IMR-90 (cell line): ENCODE data around the gene ANKS4B. TPM values are rescaled to one million over a fixed set of nuclear protein-coding genes. Genes with fewer than 3 reads are reported as not detected.

ENCODE experiments used
- ATAC-seq: fragments of 200-7000 bp; cut with Tn5 transposase; 2 replicates; pipeline ENCODE4 v1.9.1; 2020; ENCODE audit warnings: low read depth, mild to moderate bottlenecking, moderate library complexity
- BruUV-seq: library from RNA; stranded (reverse); fragments of 400-500 nt; replicated peaks from 2 replicates; lab custom pipeline; 2021; lab: Mats Ljungman, UMichigan
- CTCF ChIA-PET: fragments of 300-600 bp; formaldehyde crosslinking; extraction: SDS; loops from one replicate; lab custom pipeline; 2021; ENCODE audit warnings: antibody characterized with exemption; lab: Yijun Ruan, JAX
- POLR2A ChIA-PET: fragments of 300-600 bp; sonication (Branson Sonifier 250); formaldehyde crosslinking; loops from one replicate; lab custom pipeline; 2022; ENCODE audit warnings: antibody characterized with exemption; ENCODE audit not compliant: unreplicated experiment; lab: Charles Lee
- DNase-seq: peaks from one replicate; pipeline ENCODE4 v3.0.0; 2013
- H2AFZ ChIP-seq: replicated peaks from 2 replicates; pipeline ENCODE3; 2013; ENCODE audit warnings: low read length, mild to moderate bottlenecking; ENCODE audit not compliant: poor library complexity
- H2AK5ac ChIP-seq: 2 replicates; pipeline ENCODE4 v1.6.1; 2013; ENCODE audit warnings: low read depth, low read length, inconsistent platforms
- H2AK9ac ChIP-seq: replicated peaks from 2 replicates; pipeline ENCODE3; 2013; ENCODE audit warnings: mild to moderate bottlenecking, low read depth, low read length, moderate library complexity; ENCODE audit not compliant: poor library complexity
- H2BK120ac ChIP-seq: 2 replicates; pipeline ENCODE4 v1.6.1; 2013; ENCODE audit warnings: low read depth, low read length, inconsistent platforms
- H2BK15ac ChIP-seq: 3 replicates; pipeline ENCODE4 v1.6.1; 2013; ENCODE audit warnings: low read depth, low read length, inconsistent platforms
- H2BK20ac ChIP-seq: 2 replicates; pipeline ENCODE4 v1.6.1; 2013; ENCODE audit warnings: low read depth, mild to moderate bottlenecking, inconsistent platforms, low read length, moderate library complexity
- H2BK5ac ChIP-seq: 2 replicates; pipeline ENCODE4 v1.6.1; 2013; ENCODE audit warnings: mild to moderate bottlenecking, low read depth, low read length, inconsistent platforms; ENCODE audit not compliant: poor library complexity, severe bottlenecking
- H3K14ac ChIP-seq: replicated peaks from 2 replicates; pipeline ENCODE4 v1.6.1; 2013; ENCODE audit warnings: low read depth, low read length, inconsistent platforms
- H3K18ac ChIP-seq: 2 replicates; pipeline ENCODE4 v1.6.1; 2013; ENCODE audit warnings: low read depth, low read length, control low read depth
- H3K23ac ChIP-seq: 2 replicates; pipeline ENCODE4 v1.6.1; 2013; ENCODE audit warnings: low read depth, low read length, inconsistent platforms
- H3K27ac ChIP-seq: 2 replicates; pipeline ENCODE4 v1.5.1; 2013; ENCODE audit warnings: mild to moderate bottlenecking, control low read depth, low read length; ENCODE audit not compliant: insufficient read depth
- H3K27me3 ChIP-seq: 2 replicates; pipeline ENCODE4 v1.6.1; 2013; ENCODE audit warnings: low read length; ENCODE audit not compliant: control insufficient read depth, insufficient read depth
- H3K36me3 ChIP-seq: 2 replicates; pipeline ENCODE4 v1.6.1; 2013; ENCODE audit warnings: low read length, mixed read lengths; ENCODE audit not compliant: control insufficient read depth, insufficient read depth
- H3K4ac ChIP-seq: 2 replicates; pipeline ENCODE4 v1.6.1; 2013; ENCODE audit warnings: low read depth, low read length, inconsistent platforms
- H3K4me1 ChIP-seq: 2 replicates; pipeline ENCODE4 v1.6.1; 2013; ENCODE audit warnings: low read length, mixed read lengths; ENCODE audit not compliant: control insufficient read depth, insufficient read depth
- H3K4me2 ChIP-seq: 2 replicates; pipeline ENCODE4 v1.6.1; 2013; ENCODE audit warnings: low read depth, mild to moderate bottlenecking, control low read depth, low read length, moderate library complexity
- H3K4me3 ChIP-seq: 2 replicates; pipeline ENCODE4 v1.5.1; 2013; ENCODE audit warnings: low read depth, mild to moderate bottlenecking, control low read depth, low read length, moderate library complexity; ENCODE audit not compliant: insufficient read depth
- H3K56ac ChIP-seq: 2 replicates; pipeline ENCODE4 v1.6.1; 2013; ENCODE audit warnings: low read length, inconsistent platforms; ENCODE audit not compliant: insufficient read depth; ENCODE audit errors: extremely low read depth
- H3K79me1 ChIP-seq, 2 experiments: 2 replicates each; pipeline ENCODE4 v1.6.1; 2013; ENCODE audit warnings: low read length in 2 of 2, inconsistent platforms in 1 of 2, low read depth in 1 of 2
- H3K9ac ChIP-seq: 2 replicates; pipeline ENCODE4 v1.6.1; 2013; ENCODE audit warnings: low read depth, low read length, control low read depth
- H3K9me1 ChIP-seq: 2 replicates; pipeline ENCODE4 v1.6.1; 2013; ENCODE audit warnings: low read length, inconsistent platforms; ENCODE audit not compliant: insufficient read depth
- H3K9me3 ChIP-seq: 2 replicates; pipeline ENCODE4 v1.6.1; 2013; ENCODE audit warnings: low read length; ENCODE audit not compliant: control insufficient read depth, insufficient read depth
- H4K20me1 ChIP-seq: 2 replicates; pipeline ENCODE4 v1.6.1; 2013; ENCODE audit warnings: low read length, inconsistent platforms; ENCODE audit not compliant: insufficient read depth
- H4K5ac ChIP-seq: 2 replicates; pipeline ENCODE4 v1.6.1; 2013; ENCODE audit warnings: mild to moderate bottlenecking, low read depth, low read length, control low read depth
- H4K8ac ChIP-seq, 2 experiments: 2 replicates each; pipeline ENCODE4 v1.6.1; 2013; ENCODE audit warnings: low read depth in 2 of 2, low read length in 2 of 2, control low read depth in 1 of 2, inconsistent platforms in 1 of 2
- H4K91ac ChIP-seq: 2 replicates; pipeline ENCODE4 v1.6.1; 2013; ENCODE audit warnings: low read depth, low read length, inconsistent platforms; ENCODE audit not compliant: insufficient read depth
- ELK1 ChIP-seq: fragments of 150-350 bp; IDR thresholded peaks from 2 replicates; pipeline ENCODE4 v1.6.1; 2016; ENCODE audit warnings: low read depth, mild to moderate bottlenecking, low read length, moderate library complexity, borderline replicate concordance
- MAZ ChIP-seq: IDR thresholded peaks from 2 replicates; pipeline ENCODE4 v1.6.1; 2012; ENCODE audit warnings: low read depth, mild to moderate bottlenecking, low read length, improper control_type of control experiment, moderate library complexity, borderline replicate concordance
- NFE2L2 ChIP-seq: fragments of 150-350 bp; IDR thresholded peaks from 2 replicates; pipeline ENCODE4 v1.6.1; 2016; ENCODE audit warnings: low read depth, mild to moderate bottlenecking, low read length
- POLR2A ChIP-seq: IDR thresholded peaks from 2 replicates; pipeline ENCODE4 v1.6.1; 2012; ENCODE audit warnings: mild to moderate bottlenecking, low read depth, low read length
- WGBS, 2 experiments: methylation state at CpG; one replicate each; pipeline versions ENCODE4 v1.1.5 to v1.1.7; 2013; ENCODE audit warnings: missing lambda C conversion rate in 2 of 2; ENCODE audit not compliant: insufficient read length in 1 of 2; ENCODE audit errors: extremely low coverage in 2 of 2; 5-methylcytosine and 5-hydroxymethylcytosine counted together
- dilution Hi-C: fragments of 300-500 bp; cut with HindIII; formaldehyde crosslinking; loops from one replicate; pipeline ENCODE4 v1.14.3; 2018; ENCODE audit warnings: low sequenced_read_pairs; ENCODE audit not compliant: unreplicated experiment
- in situ Hi-C: fragments of 300-500 bp; cut with MboI; formaldehyde crosslinking; loops from 3 replicates; pipeline ENCODE4 v1.14.3; 2019; ENCODE audit warnings: low sequenced_read_pairs, inconsistent platforms, mixed read lengths
- intact Hi-C: fragments of 100-400 bp; cut with micrococcal nuclease; formaldehyde crosslinking; loops from 2 replicates; pipeline ENCODE4 v1.10.0; 2022
- polyA plus RNA-seq, 3 experiments: library from polyadenylated mRNA; depleted of rRNA; stranded (reverse); fragments of >200 nt; gene quantifications; 2 replicates each; pipeline ENCODE4 v1.2.3, GENCODE V29; 2012; ENCODE audit warnings: low replicate concordance in 1 of 3
- total RNA-seq: library from RNA; depleted of rRNA; stranded (reverse); fragments of >200 nt; gene quantifications from 2 replicates; pipeline ENCODE4 v1.2.3, GENCODE V29; 2012

The ANKS4B gene
- total and polyA plus RNA-seq, 2 of the 4 experiments (the other 2 are of a cell fraction), result not detected

- Histone ChIP-seq H3K14ac (no peak overlapping the region), H4K20me1 (0 out of 2 replicates have a peak, but pooled peaks cover 3% of the 10 kb centered on the region), H3K4me1 (no peaks in the 10 kb centered on the region), H3K23ac (no peak overlapping the region), H3K79me1 (no peaks in the 10 kb centered on the region), H4K8ac (no peak overlapping the region), H3K9ac (no peak overlapping the region), H3K36me3 (no peaks in the 10 kb centered on the region), H3K27ac (no peak overlapping the region), H2BK5ac (no peak overlapping the region), H2AFZ (no peak overlapping the region), H2AK9ac (no peak overlapping the region), H2BK20ac (no peak overlapping the region), H3K4me3 (no peak overlapping the region), H3K9me1 (no peaks in the 10 kb centered on the region), H2BK15ac (no peak overlapping the region), H3K18ac (no peak overlapping the region), H3K56ac (no peak overlapping the region), H3K9me3 (peaks cover 3% of the 10 kb centered on the region; the same call in 1 of the 2 replicates), H3K27me3 (peaks cover 65% of the 10 kb centered on the region), H2BK120ac (no peak overlapping the region), H3K4me2 (no peak overlapping the region), H4K91ac (no peak overlapping the region), H2AK5ac (no peak overlapping the region), H4K5ac (no peak overlapping the region), H3K4ac (no peak overlapping the region)
- intact Hi-C loops, result no loop called here
- ATAC-seq (no peak), DNase-seq (no peak)
- CTCF ChIA-PET, result interaction anchor here (1.3 kb wide), 1 partner anchor 87 kb away, joined by 5 read pairs; no protein-coding TSS in a partner anchor
- no TSS peak for BruUV-seq
- POLR2A ChIA-PET, result no interaction called here
- no peak for TF ChIP-seq MAZ
- TF ChIP-seq NFE2L2, result no peak
- TF ChIP-seq POLR2A, result no peak
- no peak for TF ChIP-seq ELK1
- dilution Hi-C loops, result no loop called here
- in situ Hi-C loops, result no loop called here
- no CpG with 5 or more reads among the region's 3 CpGs for WGBS, 2 experiments
These were observed 42.0 kb downstream of the ANKS4B start for GRCh38 chr16:21275529-21275928.
